ENCODE results near the gene TNKS1BP1. TPM values are rescaled to one million over a fixed set of nuclear protein-coding genes. Genes with fewer than 3 reads are reported as not detected.

The TNKS1BP1 gene
- total and polyA plus RNA-seq, 9 of the 15 experiments (the other 6 are each of a cell fraction or from before 2014, with no cell fraction given), result 1.1 to 47.2 (median 10.9) TPM

- Histone ChIP-seq H2AFZ (ENCODE audit: low read depth, low read length) (no peak overlapping the region), H3K27me3 (ENCODE audit: control insufficient read depth in 2 of 2, insufficient read depth in 2 of 2, low read length in 2 of 2) (peaks cover 4 to 12% of the 10 kb centered on the region in 2 experiments; a peak in 4 of 5 replicates), H3K4me2 (ENCODE audit: insufficient read depth, low read length) (no peak overlapping the region), H3K27ac (ENCODE audit: extremely low read depth, low read depth, low read length) (no peak overlapping the region), H4K20me1 (replicated peaks; ENCODE audit: control insufficient read depth, insufficient read depth, low read length) (no peaks in the 10 kb centered on the region), H3K9me1 (ENCODE audit: control insufficient read depth, insufficient read depth, low read length) (no peaks in the 10 kb centered on the region), H3K79me2 (ENCODE audit: control insufficient read depth, insufficient read depth, low read length) (no peaks in the 10 kb centered on the region), H3K9me3 (replicated peaks; ENCODE audit: control insufficient read depth, insufficient read depth, low read depth, low read length) (no peaks in the 10 kb centered on the region), H3K36me3 (ENCODE audit: control insufficient read depth, insufficient read depth, low read length) (no peaks in the 10 kb centered on the region), H3K9ac (ENCODE audit: insufficient read depth in 1 of 2, low read depth in 2 of 2, low read length in 2 of 2) (no peak overlapping the region), H3K4me3 (no peak overlapping the region), H3K4me1 (replicated peaks in 1 of 2; ENCODE audit: control insufficient read depth in 2 of 2, insufficient read depth in 2 of 2, low read length in 2 of 2) (no peaks in the 10 kb centered on the region)
- intact Hi-C loops (cut with micrococcal nuclease), result no loop called here
- DNase-seq (ENCODE audit: extremely low read depth in 1 of 4, low spot score in 3 of 4) (no peak), ATAC-seq (no peak), FAIRE-seq (no peak)
- ChIA-PET POLR2A (no interaction called here), CTCF (ENCODE audit: low intra/inter-chr PET ratio) (no interaction called here)
- in situ Hi-C loops (cut with MboI), result loop anchor here (25.0 kb wide), 1 partner anchor 1332 kb away; the partner anchor contains the start of gene OR5I1
- WGBS (ENCODE audit: insufficient coverage, low coverage, missing lambda C conversion rate), result 0% methylated on average over 3 of the region's 3 CpGs
- no TSS peak for BruUV-seq (replicated peaks)
- TF ChIP-seq ELK3 (CRISPR knock-in tag; IDR thresholded peaks at IDR 0.05), result no peak
- TF ChIP-seq FOSL1 (tag; conservative IDR thresholded peaks at IDR 0.05), result no peak
- TF ChIP-seq EP300 (IDR thresholded peaks at IDR 0.05; ENCODE audit: low read length), result no peak
- TF ChIP-seq MCM3 (IDR thresholded peaks at IDR 0.05), result no peak
- TF ChIP-seq, protein P1, sequence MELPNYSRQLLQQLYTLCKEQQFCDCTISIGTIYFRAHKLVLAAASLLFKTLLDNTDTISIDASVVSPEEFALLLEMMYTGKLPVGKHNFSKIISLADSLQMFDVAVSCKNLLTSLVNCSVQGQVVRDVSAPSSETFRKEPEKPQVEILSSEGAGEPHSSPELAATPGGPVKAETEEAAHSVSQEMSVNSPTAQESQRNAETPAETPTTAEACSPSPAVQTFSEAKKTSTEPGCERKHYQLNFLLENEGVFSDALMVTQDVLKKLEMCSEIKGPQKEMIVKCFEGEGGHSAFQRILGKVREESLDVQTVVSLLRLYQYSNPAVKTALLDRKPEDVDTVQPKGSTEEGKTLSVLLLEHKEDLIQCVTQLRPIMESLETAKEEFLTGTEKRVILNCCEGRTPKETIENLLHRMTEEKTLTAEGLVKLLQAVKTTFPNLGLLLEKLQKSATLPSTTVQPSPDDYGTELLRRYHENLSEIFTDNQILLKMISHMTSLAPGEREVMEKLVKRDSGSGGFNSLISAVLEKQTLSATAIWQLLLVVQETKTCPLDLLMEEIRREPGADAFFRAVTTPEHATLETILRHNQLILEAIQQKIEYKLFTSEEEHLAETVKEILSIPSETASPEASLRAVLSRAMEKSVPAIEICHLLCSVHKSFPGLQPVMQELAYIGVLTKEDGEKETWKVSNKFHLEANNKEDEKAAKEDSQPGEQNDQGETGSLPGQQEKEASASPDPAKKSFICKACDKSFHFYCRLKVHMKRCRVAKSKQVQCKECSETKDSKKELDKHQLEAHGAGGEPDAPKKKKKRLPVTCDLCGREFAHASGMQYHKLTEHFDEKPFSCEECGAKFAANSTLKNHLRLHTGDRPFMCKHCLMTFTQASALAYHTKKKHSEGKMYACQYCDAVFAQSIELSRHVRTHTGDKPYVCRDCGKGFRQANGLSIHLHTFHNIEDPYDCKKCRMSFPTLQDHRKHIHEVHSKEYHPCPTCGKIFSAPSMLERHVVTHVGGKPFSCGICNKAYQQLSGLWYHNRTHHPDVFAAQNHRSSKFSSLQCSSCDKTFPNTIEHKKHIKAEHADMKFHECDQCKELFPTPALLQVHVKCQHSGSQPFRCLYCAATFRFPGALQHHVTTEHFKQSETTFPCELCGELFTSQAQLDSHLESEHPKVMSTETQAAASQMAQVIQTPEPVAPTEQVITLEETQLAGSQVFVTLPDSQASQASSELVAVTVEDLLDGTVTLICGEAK (IDR thresholded peaks at IDR 0.05), result no peak
- TF ChIP-seq, protein P1 (CRISPR knock-in tag; IDR thresholded peaks at IDR 0.05), result no peak
- TF ChIP-seq ARNT (IDR thresholded peaks at IDR 0.05), result no peak
- TF ChIP-seq ZNF431 (CRISPR knock-in tag; IDR thresholded peaks at IDR 0.05), result no peak
- no peak for TF ChIP-seq TAL1 (IDR thresholded peaks at IDR 0.05)
- TF ChIP-seq, protein P2, sequence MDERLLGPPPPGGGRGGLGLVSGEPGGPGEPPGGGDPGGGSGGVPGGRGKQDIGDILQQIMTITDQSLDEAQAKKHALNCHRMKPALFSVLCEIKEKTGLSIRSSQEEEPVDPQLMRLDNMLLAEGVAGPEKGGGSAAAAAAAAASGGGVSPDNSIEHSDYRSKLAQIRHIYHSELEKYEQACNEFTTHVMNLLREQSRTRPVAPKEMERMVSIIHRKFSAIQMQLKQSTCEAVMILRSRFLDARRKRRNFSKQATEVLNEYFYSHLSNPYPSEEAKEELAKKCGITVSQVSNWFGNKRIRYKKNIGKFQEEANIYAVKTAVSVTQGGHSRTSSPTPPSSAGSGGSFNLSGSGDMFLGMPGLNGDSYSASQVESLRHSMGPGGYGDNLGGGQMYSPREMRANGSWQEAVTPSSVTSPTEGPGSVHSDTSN (CRISPR knock-in tag; IDR thresholded peaks at IDR 0.05; ENCODE audit: low read depth), result no peak
- TF ChIP-seq, protein P2 (tag; conservative IDR thresholded peaks at IDR 0.05; ENCODE audit: low read depth), result no peak
- TF ChIP-seq KHSRP (IDR thresholded peaks at IDR 0.05), result no peak
Observed at GRCh38 chr11:57269571-57270021, 55.2 kb downstream of the TNKS1BP1 start.

All from K562 (cell line).